Glutamatergic neuron (in vitro differentiated cells): ENCODE results near the gene ENTREP3. TPM values are rescaled to one million over a fixed set of nuclear protein-coding genes. Genes with fewer than 3 reads are reported as not detected.

ENCODE experiments used
- DNase-seq: peaks from one replicate; pipeline ENCODE4 v3.0.0; 2022
- H3K27ac Mint-ChIP-seq: one replicate; pipeline ENCODE4 v1.8.0; 2020; ENCODE audit warnings: mild to moderate bottlenecking, mixed read lengths, inconsistent platforms; ENCODE audit not compliant: unreplicated experiment
- H3K27me3 Mint-ChIP-seq: one replicate; pipeline ENCODE4 v1.8.0; 2020; ENCODE audit warnings: mild to moderate bottlenecking, moderate library complexity, mixed read lengths, inconsistent platforms; ENCODE audit not compliant: unreplicated experiment
- H3K36me3 Mint-ChIP-seq: one replicate; pipeline ENCODE4 v1.8.0; 2020; ENCODE audit warnings: mild to moderate bottlenecking, mixed read lengths, inconsistent platforms; ENCODE audit not compliant: unreplicated experiment
- H3K4me1 Mint-ChIP-seq: one replicate; pipeline ENCODE4 v1.8.0; 2020; ENCODE audit warnings: mild to moderate bottlenecking, low read depth, mixed read lengths, inconsistent platforms; ENCODE audit not compliant: unreplicated experiment
- H3K4me3 Mint-ChIP-seq: one replicate; pipeline ENCODE4 v1.8.0; 2020; ENCODE audit warnings: mild to moderate bottlenecking, mixed read lengths, inconsistent platforms; ENCODE audit not compliant: unreplicated experiment
- H3K9me3 Mint-ChIP-seq: one replicate; pipeline ENCODE4 v1.8.0; 2020; ENCODE audit warnings: mild to moderate bottlenecking, moderate library complexity, mixed read lengths, inconsistent platforms; ENCODE audit not compliant: unreplicated experiment
- CTCF ChIP-seq: fragments of 200-600 bp; sonication (generic); IDR thresholded peaks from one replicate; pipeline ENCODE4 v1.5.0; 2021; ENCODE audit not compliant: partially characterized antibody, unreplicated experiment
- total RNA-seq: library from RNA; stranded (reverse); fragmentation: NEBNext Ultra II Directional; extraction: Animal tissue kit (Norgen Biotek cat#: 25700); gene quantifications from one replicate; pipeline ENCODE4 v1.2.1, GENCODE V29; 2021; ENCODE audit not compliant: unreplicated experiment

The ENTREP3 gene
- total RNA-seq, 1 donor from 2014 or later: 51.2 TPM

GRCh38 chr1:155263067-155263466 is 7.8 kb upstream of the ENTREP3 start:
- TF ChIP-seq CTCF: no peak
- H3K27ac Mint-ChIP-seq: peak overlapping the region; percentile 10
- peaks cover 12% of the 10 kb centered on the region for H3K27me3 Mint-ChIP-seq
- no peak for DNase-seq
- peak overlapping the region; percentile 69 for H3K4me3 Mint-ChIP-seq
- H3K4me1 Mint-ChIP-seq: peaks cover 12% of the 10 kb centered on the region
- peaks cover 13% of the 10 kb centered on the region for H3K9me3 Mint-ChIP-seq
- peaks cover 5% of the 10 kb centered on the region for H3K36me3 Mint-ChIP-seq

- no peak for TF ChIP-seq CTCF
- peaks cover 13% of the 10 kb centered on the region for H3K9me3 Mint-ChIP-seq
- H3K36me3 Mint-ChIP-seq: peaks cover 10% of the 10 kb centered on the region
These were observed 6.8 kb upstream of the ENTREP3 start, which contains the start of gene SCAMP3 for GRCh38 chr1:155261852-155262673. SCAMP3 (minus strand) TSS chr1:155262360; CDS start chr1:155262151, 209 bp downstream.

GRCh38 chr1:155261493-155261851 is 6.2 kb upstream of the ENTREP3 start:
- DNase-seq: no peak
- Mint-ChIP-seq H3K4me3 (peak overlapping the region; percentile 97), H3K27ac (peak overlapping the region; percentile 84), H3K9me3 (peaks cover 19% of the 10 kb centered on the region), H3K4me1 (peaks cover 19% of the 10 kb centered on the region), H3K36me3 (peaks cover 16% of the 10 kb centered on the region), H3K27me3 (peaks cover 13% of the 10 kb centered on the region)
- peak; percentile 17 for TF ChIP-seq CTCF

More at GRCh38 chr1:155261852-155262673, 6.8 kb upstream of the ENTREP3 start, which contains the start of gene SCAMP3:
- peaks cover 13% of the 10 kb centered on the region for H3K4me1 Mint-ChIP-seq
- peak within 1 kb of the TSS; percentile 84 for H3K27ac Mint-ChIP-seq
- peak; percentile 85 for DNase-seq
- H3K27me3 Mint-ChIP-seq: peaks cover 12% of the 10 kb centered on the region
- peak within 1 kb of the TSS; percentile 97 for H3K4me3 Mint-ChIP-seq

- H3K4me3 Mint-ChIP-seq: peak overlapping the region; percentile 57
- H3K4me1 Mint-ChIP-seq: peaks cover 23% of the 10 kb centered on the region
- no peak overlapping the region for H3K27ac Mint-ChIP-seq
- no peak for DNase-seq
- H3K27me3 Mint-ChIP-seq: peaks cover 15% of the 10 kb centered on the region
- H3K36me3 Mint-ChIP-seq: peaks cover 17% of the 10 kb centered on the region
- peaks cover 21% of the 10 kb centered on the region for H3K9me3 Mint-ChIP-seq
- TF ChIP-seq CTCF: no peak
These were observed 5.0 kb upstream of the ENTREP3 start for GRCh38 chr1:155260276-155260675.
